ENCODE measurements around the gene CRIM1. TPM values are rescaled to one million over a fixed set of nuclear protein-coding genes. Genes with fewer than 3 reads are reported as not detected.

The CRIM1 gene
- polyA plus RNA-seq, 2 of the 4 experiments (the other 2 are of a cell fraction), result 127 to 208 TPM

DNA sequence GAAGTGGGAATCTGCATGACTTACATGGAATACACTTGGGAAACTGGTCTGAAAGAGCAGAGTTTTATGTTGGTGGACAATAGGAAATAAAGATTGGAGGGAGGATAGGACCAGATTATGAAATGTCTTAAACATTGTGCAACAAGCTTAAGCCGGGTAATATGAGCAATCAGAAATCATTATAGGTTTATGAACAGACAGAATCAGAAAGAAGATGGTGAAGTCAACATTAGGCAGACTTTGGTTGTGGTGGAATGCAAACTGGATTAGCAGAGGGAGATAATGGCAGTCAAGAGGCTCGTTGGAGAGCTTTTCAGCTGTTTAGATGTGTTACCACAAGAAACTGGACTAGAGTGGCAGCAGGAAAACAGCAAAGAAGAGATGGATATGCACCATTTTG, 43.5 kb downstream of the CRIM1 start (continued):
- TF ChIP-seq ELK1 (IDR thresholded peaks at IDR 0.05; ENCODE audit: low read depth, low read length) (no peak), HOXA7 (CRISPR knock-in tag; IDR thresholded peaks at IDR 0.05) (0 out of 2 replicates have a peak, but pooled peaks have one; percentile 20), MYC (IDR thresholded peaks at IDR 0.05; ENCODE audit: borderline replicate concordance, low read length) (no peak)
- TF ChIP-seq, protein P1, sequence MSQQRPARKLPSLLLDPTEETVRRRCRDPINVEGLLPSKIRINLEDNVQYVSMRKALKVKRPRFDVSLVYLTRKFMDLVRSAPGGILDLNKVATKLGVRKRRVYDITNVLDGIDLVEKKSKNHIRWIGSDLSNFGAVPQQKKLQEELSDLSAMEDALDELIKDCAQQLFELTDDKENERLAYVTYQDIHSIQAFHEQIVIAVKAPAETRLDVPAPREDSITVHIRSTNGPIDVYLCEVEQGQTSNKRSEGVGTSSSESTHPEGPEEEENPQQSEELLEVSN (IDR thresholded peaks at IDR 0.05; ENCODE audit: borderline replicate concordance, low read depth), result no peak
- TF ChIP-seq, protein P2, sequence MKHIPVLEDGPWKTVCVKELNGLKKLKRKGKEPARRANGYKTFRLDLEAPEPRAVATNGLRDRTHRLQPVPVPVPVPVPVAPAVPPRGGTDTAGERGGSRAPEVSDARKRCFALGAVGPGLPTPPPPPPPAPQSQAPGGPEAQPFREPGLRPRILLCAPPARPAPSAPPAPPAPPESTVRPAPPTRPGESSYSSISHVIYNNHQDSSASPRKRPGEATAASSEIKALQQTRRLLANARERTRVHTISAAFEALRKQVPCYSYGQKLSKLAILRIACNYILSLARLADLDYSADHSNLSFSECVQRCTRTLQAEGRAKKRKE (CRISPR knock-in tag; IDR thresholded peaks at IDR 0.05; ENCODE audit: low read depth), result 0 out of 2 replicates have a peak, but pooled peaks have one; percentile 8

DNA sequence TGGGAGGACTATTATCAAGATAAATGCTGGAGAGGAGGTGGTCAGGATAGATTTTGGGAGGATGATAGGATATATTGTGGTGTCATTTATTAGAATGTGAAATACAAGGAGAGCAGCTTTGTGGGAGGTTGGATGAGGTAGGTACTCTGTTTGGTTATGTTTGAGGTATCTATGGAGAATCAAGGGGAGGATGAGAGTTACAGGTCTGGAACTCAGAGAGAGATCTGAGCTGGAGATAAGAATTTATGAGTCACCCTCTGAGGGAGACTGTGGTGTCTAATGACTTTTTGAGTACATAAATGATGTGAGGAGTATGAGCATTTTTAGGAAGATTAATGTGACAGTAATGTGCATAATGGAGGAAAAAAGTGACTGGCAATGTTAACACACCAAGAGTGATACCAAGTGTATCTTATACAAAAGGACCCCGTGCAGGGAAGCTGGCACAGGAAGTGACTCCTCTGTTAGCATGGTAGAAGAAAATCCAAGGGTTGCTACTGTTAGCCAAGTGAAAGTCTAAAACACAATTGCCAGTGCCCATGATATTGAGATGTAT, 48.2 kb downstream of the CRIM1 start:
- DNase-seq (ENCODE audit: low read depth in 1 of 2, low spot score in 1 of 2) (peak; percentile 69 to 97), FAIRE-seq (peak; percentile 96), ATAC-seq (peak; percentile 85 to 87)
- peak overlapping the region; percentile 93 for H3K4me2 ChIP-seq
- ChIA-PET POLR2A (interaction anchor here (0.8 to 1.4 kb wide), 6 partner anchors 28 to 56 kb away, joined by 3 to 7 read pairs (median 3); partner anchors contain the start of gene CRIM1), CTCF (interaction anchor here (0.8 to 3.4 kb wide), 11 partner anchors 8 to 104 kb away, joined by 3 to 18 read pairs (median 6); no protein-coding TSS in a partner anchor)
- peak overlapping the region; percentile 88 to 92 for H3K27ac ChIP-seq
- H3K4me1 ChIP-seq, result peaks cover 98% of the 10 kb centered on the region
- H3K4me3 ChIP-seq, result peak overlapping the region; percentile 30
- H3K9me3 ChIP-seq, result no peaks in the 10 kb centered on the region
- WGBS (ENCODE audit: missing lambda C conversion rate), result 2% methylated on average over 1 of the region's 1 CpG
- TF ChIP-seq GATA3 (IDR thresholded peaks at IDR 0.05; ENCODE audit: borderline replicate concordance) (peak; percentile 100), FOSB (CRISPR knock-in tag; IDR thresholded peaks at IDR 0.05) (0 out of 2 replicates have a peak, but pooled peaks have one; percentile 7), TP53 (CRISPR knock-in tag; IDR thresholded peaks at IDR 0.05) (no peak), NPAS2 (CRISPR knock-in tag; IDR thresholded peaks at IDR 0.05; ENCODE audit: borderline replicate concordance) (no peak), USF2 (IDR thresholded peaks at IDR 0.05) (no peak), ZC3H11A (IDR thresholded peaks at IDR 0.05) (no peak), EHF (CRISPR knock-in tag; IDR thresholded peaks at IDR 0.05) (no peak), HOXB5 (CRISPR knock-in tag; IDR thresholded peaks at IDR 0.05) (peak; percentile 98), KDM1A (IDR thresholded peaks at IDR 0.05; ENCODE audit: low read depth) (no peak), EP300 (IDR thresholded peaks at IDR 0.05) (peak; percentile 97 to 98; a peak in 4 of 5 replicates), RCOR1 (IDR thresholded peaks at IDR 0.05; ENCODE audit: low read depth, low read length) (no peak), SREBF2 (IDR thresholded peaks at IDR 0.05) (no peak), HDAC2 (IDR thresholded peaks at IDR 0.05) (no peak), NR3C1 (IDR thresholded peaks at IDR 0.05) (no peak), EHMT2 (IDR thresholded peaks at IDR 0.05; ENCODE audit: low read depth) (no peak), FOSL2 (IDR thresholded peaks at IDR 0.05) (peak; percentile 97), FOSL2 (CRISPR knock-in tag; IDR thresholded peaks at IDR 0.05) (peak; percentile 100), CBX2 (IDR thresholded peaks at IDR 0.05; ENCODE audit: borderline replicate concordance, low read depth) (no peak), RARB (CRISPR knock-in tag; IDR thresholded peaks at IDR 0.05) (no peak), BCL3 (IDR thresholded peaks at IDR 0.05) (peak; percentile 97), MAZ (IDR thresholded peaks at IDR 0.05; ENCODE audit: borderline replicate concordance, low read depth, low read length) (no peak), ELK1 (IDR thresholded peaks at IDR 0.05; ENCODE audit: low read depth, low read length) (no peak), JUNB (IDR thresholded peaks at IDR 0.05) (peak; percentile 99)
- TF ChIP-seq, protein P3, sequence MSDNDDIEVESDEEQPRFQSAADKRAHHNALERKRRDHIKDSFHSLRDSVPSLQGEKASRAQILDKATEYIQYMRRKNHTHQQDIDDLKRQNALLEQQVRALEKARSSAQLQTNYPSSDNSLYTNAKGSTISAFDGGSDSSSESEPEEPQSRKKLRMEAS (IDR thresholded peaks at IDR 0.05), result peak; percentile 78
- TF ChIP-seq, protein P4, sequence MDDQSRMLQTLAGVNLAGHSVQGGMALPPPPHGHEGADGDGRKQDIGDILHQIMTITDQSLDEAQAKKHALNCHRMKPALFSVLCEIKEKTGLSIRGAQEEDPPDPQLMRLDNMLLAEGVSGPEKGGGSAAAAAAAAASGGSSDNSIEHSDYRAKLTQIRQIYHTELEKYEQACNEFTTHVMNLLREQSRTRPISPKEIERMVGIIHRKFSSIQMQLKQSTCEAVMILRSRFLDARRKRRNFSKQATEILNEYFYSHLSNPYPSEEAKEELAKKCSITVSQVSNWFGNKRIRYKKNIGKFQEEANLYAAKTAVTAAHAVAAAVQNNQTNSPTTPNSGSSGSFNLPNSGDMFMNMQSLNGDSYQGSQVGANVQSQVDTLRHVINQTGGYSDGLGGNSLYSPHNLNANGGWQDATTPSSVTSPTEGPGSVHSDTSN (IDR thresholded peaks at IDR 0.05), result peak; percentile 85
- TF ChIP-seq, protein P5, sequence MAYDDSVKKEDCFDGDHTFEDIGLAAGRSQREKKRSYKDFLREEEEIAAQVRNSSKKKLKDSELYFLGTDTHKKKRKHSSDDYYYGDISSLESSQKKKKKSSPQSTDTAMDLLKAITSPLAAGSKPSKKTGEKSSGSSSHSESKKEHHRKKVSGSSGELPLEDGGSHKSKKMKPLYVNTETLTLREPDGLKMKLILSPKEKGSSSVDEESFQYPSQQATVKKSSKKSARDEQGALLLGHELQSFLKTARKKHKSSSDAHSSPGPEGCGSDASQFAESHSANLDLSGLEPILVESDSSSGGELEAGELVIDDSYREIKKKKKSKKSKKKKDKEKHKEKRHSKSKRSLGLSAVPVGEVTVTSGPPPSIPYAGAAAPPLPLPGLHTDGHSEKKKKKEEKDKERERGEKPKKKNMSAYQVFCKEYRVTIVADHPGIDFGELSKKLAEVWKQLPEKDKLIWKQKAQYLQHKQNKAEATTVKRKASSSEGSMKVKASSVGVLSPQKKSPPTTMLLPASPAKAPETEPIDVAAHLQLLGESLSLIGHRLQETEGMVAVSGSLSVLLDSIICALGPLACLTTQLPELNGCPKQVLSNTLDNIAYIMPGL (CRISPR knock-in tag; IDR thresholded peaks at IDR 0.05; ENCODE audit: borderline replicate concordance), result no peak
